HepG2 (cell line): ENCODE results near the gene CRIM1.

ENCODE experiments used
- CBX2 ChIP-seq, 2 experiments: fragments of 200-600 bp in 1 of 2; sonication (generic); formaldehyde crosslinking in 1 of 2; IDR thresholded peaks; 2 replicates each; pipeline versions ENCODE4 v1.7.0 to v1.8.1; 2018 to 2022; ENCODE audit warnings: low read depth in 2 of 2, low read length in 1 of 2, mild to moderate bottlenecking in 1 of 2, missing genetic modification reagents in 1 of 2
- JUND ChIP-seq: sonication (generic); formaldehyde crosslinking; IDR thresholded peaks from 2 replicates; pipeline ENCODE4 v1.8.0; 2022; ENCODE audit warnings: mild to moderate bottlenecking, missing genetic modification reagents
- NFIC ChIP-seq: IDR thresholded peaks from 2 replicates; pipeline ENCODE4 v1.6.1; 2012; ENCODE audit warnings: mild to moderate bottlenecking, low read length, inconsistent platforms
- NFYB ChIP-seq: sonication (generic); formaldehyde crosslinking; IDR thresholded peaks from 2 replicates; pipeline ENCODE4 v1.4.0; 2020; ENCODE audit warnings: missing genetic modification reagents
- SP1 ChIP-seq, 2 experiments: fragments of 450-650 bp in 1 of 2; sonication (generic) in 1 of 2; formaldehyde crosslinking in 1 of 2; IDR thresholded peaks; 2 replicates each; pipeline versions ENCODE4 v1.4.0 to v1.6.1; 2016 to 2020; ENCODE audit warnings: missing genetic modification reagents in 1 of 2
- SP2 ChIP-seq: sonication (generic); formaldehyde crosslinking; IDR thresholded peaks from 2 replicates; pipeline ENCODE4 v1.5.1; 2020; ENCODE audit warnings: mild to moderate bottlenecking, missing genetic modification reagents
- ZFP37 ChIP-seq: sonication (generic); formaldehyde crosslinking; IDR thresholded peaks from 2 replicates; pipeline ENCODE4 v1.4.0; 2020; ENCODE audit warnings: missing genetic modification reagents, borderline replicate concordance

GRCh38 chr2:36596397-36596796 is 240.8 kb downstream of the CRIM1 start:
- TF ChIP-seq CBX2 (IDR thresholded peaks at IDR 0.05; ENCODE audit: low read depth, low read length) (no peak), CBX2 (CRISPR knock-in tag; IDR thresholded peaks at IDR 0.05; ENCODE audit: low read depth) (no peak), ZFP37 (CRISPR knock-in tag) (no peak), SP1 (IDR thresholded peaks at IDR 0.05) (no peak), SP1 (CRISPR knock-in tag; IDR thresholded peaks at IDR 0.05) (no peak), NFIC (no peak), JUND (CRISPR knock-in tag) (no peak), NFYB (no peak), SP2 (CRISPR knock-in tag) (no peak)
